Trophoblast cell (in vitro differentiated cells and primary cell): ENCODE results near the gene USP36.
A peak's percentile ranks its signal among the peaks of the same experiment; 100 is the strongest.

Experiments used
- DNase-seq, 2 donors: peaks; one replicate each; pipeline ENCODE4 v3.0.0-alpha.2; 2016
- H2AFZ ChIP-seq: 2 replicates; pipeline ENCODE4 v1.6.1; 2013; ENCODE audit warnings: low read length, moderate library complexity, mild to moderate bottlenecking; ENCODE audit not compliant: insufficient read depth, poor library complexity
- H2AK5ac ChIP-seq: 2 replicates; pipeline ENCODE4 v1.6.1; 2013; ENCODE audit warnings: mild to moderate bottlenecking, low read length
- H2BK120ac ChIP-seq: 2 replicates; pipeline ENCODE4 v1.6.1; 2013; ENCODE audit warnings: low read length, mild to moderate bottlenecking, moderate library complexity; ENCODE audit not compliant: insufficient read depth, poor library complexity
- H2BK12ac ChIP-seq: 2 replicates; pipeline ENCODE4 v1.6.1; 2013; ENCODE audit warnings: mild to moderate bottlenecking, low read length, moderate library complexity
- H2BK5ac ChIP-seq: 2 replicates; pipeline ENCODE4 v1.6.1; 2013; ENCODE audit warnings: low read length, low read depth, moderate library complexity, mild to moderate bottlenecking; ENCODE audit not compliant: poor library complexity
- H3K14ac ChIP-seq: 2 replicates; pipeline ENCODE4 v1.6.1; 2013; ENCODE audit warnings: mild to moderate bottlenecking, low read length
- H3K18ac ChIP-seq: 2 replicates; pipeline ENCODE4 v1.6.1; 2013; ENCODE audit warnings: mild to moderate bottlenecking, low read length
- H3K23ac ChIP-seq: 2 replicates; pipeline ENCODE4 v1.6.1; 2013; ENCODE audit warnings: low read length
- H3K27ac ChIP-seq: 2 replicates; pipeline ENCODE4 v1.5.1; 2013; ENCODE audit warnings: low read depth, mild to moderate bottlenecking, inconsistent platforms, low read length, moderate library complexity
- H3K27me3 ChIP-seq: 2 replicates; pipeline ENCODE4 v1.6.1; 2013; ENCODE audit warnings: inconsistent platforms, mild to moderate bottlenecking, low read length, moderate library complexity; ENCODE audit not compliant: insufficient read depth
- H3K36me3 ChIP-seq, 2 experiments: 1 replicate in 1 of 2; 2 replicates in 1 of 2; pipeline ENCODE4 v1.6.1; 2013; ENCODE audit warnings: low read length in 2 of 2, mild to moderate bottlenecking in 2 of 2, moderate library complexity in 1 of 2; ENCODE audit not compliant: insufficient read depth in 2 of 2, control insufficient read depth in 1 of 2
- H3K4ac ChIP-seq: 2 replicates; pipeline ENCODE4 v1.6.1; 2013; ENCODE audit warnings: low read depth, mild to moderate bottlenecking, low read length, moderate library complexity
- H3K4me1 ChIP-seq, 2 experiments: 1 replicate in 1 of 2; 2 replicates in 1 of 2; pipeline ENCODE4 v1.6.1; 2013; ENCODE audit warnings: low read length in 2 of 2, mild to moderate bottlenecking in 2 of 2, moderate library complexity in 1 of 2; ENCODE audit not compliant: insufficient read depth in 2 of 2, control insufficient read depth in 1 of 2
- H3K4me2 ChIP-seq: 2 replicates; pipeline ENCODE4 v1.6.1; 2013; ENCODE audit warnings: inconsistent platforms, mild to moderate bottlenecking, low read length, moderate library complexity
- H3K4me3 ChIP-seq: 2 replicates; pipeline ENCODE4 v1.5.1; 2013; ENCODE audit warnings: mild to moderate bottlenecking, low read depth, low read length, inconsistent platforms
- H3K79me1 ChIP-seq: one replicate; pipeline ENCODE4 v1.6.1; 2013; ENCODE audit warnings: low read length
- H3K79me2 ChIP-seq: 2 replicates; pipeline ENCODE4 v1.6.1; 2013; ENCODE audit warnings: low read length, mild to moderate bottlenecking; ENCODE audit not compliant: control insufficient read depth, insufficient read depth, poor library complexity
- H3K9ac ChIP-seq: 2 replicates; pipeline ENCODE4 v1.6.1; 2013; ENCODE audit warnings: mild to moderate bottlenecking, low read length
- H3K9me3 ChIP-seq: 2 replicates; pipeline ENCODE4 v1.6.1; 2013; ENCODE audit warnings: low read depth, mild to moderate bottlenecking, control low read depth, inconsistent platforms, low read length; ENCODE audit not compliant: insufficient read depth
- H4K12ac ChIP-seq: 2 replicates; pipeline ENCODE4 v1.6.1; 2013; ENCODE audit warnings: low read depth, mild to moderate bottlenecking, low read length, moderate library complexity
- H4K8ac ChIP-seq: 2 replicates; pipeline ENCODE4 v1.6.1; 2013; ENCODE audit warnings: low read depth, mild to moderate bottlenecking, low read length, moderate library complexity
- H4K91ac ChIP-seq: one replicate; pipeline ENCODE4 v1.6.1; 2013; ENCODE audit warnings: low read depth, mild to moderate bottlenecking, low read length, moderate library complexity
- WGBS: extraction: QIAGEN DNeasy Blood & Tissue Kit; methylation state at CpG from one replicate; pipeline ENCODE4 v1.1.7; 2013; ENCODE audit warnings: missing lambda C conversion rate; ENCODE audit not compliant: insufficient read length, insufficient coverage; ENCODE audit errors: extremely low coverage; 5-methylcytosine and 5-hydroxymethylcytosine counted together

The USP36 gene

GRCh38 chr17:78781893-78782304 lies 58.7 kb downstream of the USP36 start, which contains the start of gene CYTH1:
Gene CYTH1 (minus strand): TSS chr17:78782273. CDS start chr17:78782223, 50 bp downstream.
- H3K18ac ChIP-seq = peak within 1 kb of the TSS; percentile 99
- H3K9ac ChIP-seq = peak within 1 kb of the TSS; percentile 88
- H4K8ac ChIP-seq = peak within 1 kb of the TSS; percentile 100
- WGBS = no CpG with 5 or more reads among the region's 64 CpGs
- peak within 1 kb of the TSS; percentile 96 for H4K91ac ChIP-seq
- H3K36me3 ChIP-seq = no peaks in the 10 kb centered on the region
- H3K27me3 ChIP-seq = no peaks in the 10 kb centered on the region
- H3K79me1 ChIP-seq = peaks cover 14% of the 10 kb centered on the region
- H2AFZ ChIP-seq = peak within 1 kb of the TSS; percentile 99
- peak within 1 kb of the TSS; percentile 96 for H3K4me2 ChIP-seq
- H3K4me3 ChIP-seq = peak within 1 kb of the TSS; percentile 98
- peak within 1 kb of the TSS; percentile 93 for H3K14ac ChIP-seq
- peak within 1 kb of the TSS; percentile 81 for H3K4ac ChIP-seq
- H3K4me1 ChIP-seq = no peaks in the 10 kb centered on the region
- peak within 1 kb of the TSS; percentile 87 for H3K23ac ChIP-seq
- H3K9me3 ChIP-seq = no peaks in the 10 kb centered on the region
- peak within 1 kb of the TSS; percentile 97 for H2BK120ac ChIP-seq
- H3K27ac ChIP-seq = peak within 1 kb of the TSS; percentile 49
- H2AK5ac ChIP-seq = peak within 1 kb of the TSS; percentile 95
- DNase-seq = no peak
- peak within 1 kb of the TSS; percentile 92 for H2BK5ac ChIP-seq
- peaks cover 11% of the 10 kb centered on the region for H3K79me2 ChIP-seq
- H2BK12ac ChIP-seq = peak within 1 kb of the TSS; percentile 95
- H4K12ac ChIP-seq = peak within 1 kb of the TSS; percentile 98

GRCh38 chr17:78781104-78781892 lies 59.3 kb downstream of the USP36 start:
- Histone ChIP-seq H3K4me1 (no peaks in the 10 kb centered on the region), H3K36me3 (no peaks in the 10 kb centered on the region), H3K4me3 (peak overlapping the region; percentile 98), H3K9me3 (no peaks in the 10 kb centered on the region), H2BK12ac (peak overlapping the region; percentile 27), H3K14ac (peak overlapping the region; percentile 93), H4K12ac (peak overlapping the region; percentile 95), H3K27ac (no peak overlapping the region), H3K9ac (peak overlapping the region; percentile 88), H2BK5ac (peak overlapping the region; percentile 39), H2BK120ac (peak overlapping the region; percentile 79), H3K23ac (peak overlapping the region; percentile 87), H3K79me2 (peaks cover 11% of the 10 kb centered on the region), H3K4me2 (peak overlapping the region; percentile 96), H3K18ac (peak overlapping the region; percentile 99), H3K27me3 (no peaks in the 10 kb centered on the region), H3K4ac (peak overlapping the region; percentile 81), H4K91ac (peak overlapping the region; percentile 76), H2AK5ac (peak overlapping the region; percentile 66), H2AFZ (peak overlapping the region; percentile 95), H4K8ac (peak overlapping the region; percentile 48), H3K79me1 (peaks cover 14% of the 10 kb centered on the region)
- DNase-seq = peak in 1 of 2 donors; percentile 56
- WGBS = no CpG with 5 or more reads among the region's 68 CpGs

GRCh38 chr17:78780335-78780734 lies 60.3 kb downstream of the USP36 start:
- no peak overlapping the region for H4K12ac ChIP-seq
- no CpG with 5 or more reads among the region's 6 CpGs for WGBS
- H3K27ac ChIP-seq = no peak overlapping the region
- H3K4me3 ChIP-seq = no peak overlapping the region
- H2BK5ac ChIP-seq = no peak overlapping the region
- no peak overlapping the region for H2BK12ac ChIP-seq
- no peak overlapping the region for H3K23ac ChIP-seq
- H2AK5ac ChIP-seq = no peak overlapping the region
- no peak overlapping the region for H3K4me2 ChIP-seq
- peaks cover 14% of the 10 kb centered on the region for H3K79me1 ChIP-seq
- H3K14ac ChIP-seq = no peak overlapping the region
- H3K9me3 ChIP-seq = no peaks in the 10 kb centered on the region
- DNase-seq = no peak
- H3K4me1 ChIP-seq = no peaks in the 10 kb centered on the region
- no peak overlapping the region for H3K4ac ChIP-seq
- H2BK120ac ChIP-seq = no peak overlapping the region
- no peak overlapping the region for H4K91ac ChIP-seq
- peaks cover 11% of the 10 kb centered on the region for H3K79me2 ChIP-seq
- no peak overlapping the region for H4K8ac ChIP-seq
- no peaks in the 10 kb centered on the region for H3K27me3 ChIP-seq
- H3K9ac ChIP-seq = no peak overlapping the region
- H2AFZ ChIP-seq = no peak overlapping the region
- H3K18ac ChIP-seq = no peak overlapping the region
- H3K36me3 ChIP-seq = no peaks in the 10 kb centered on the region

- peaks cover under 1 to 2% of the 10 kb centered on the region in 2 experiments for H3K4me1 ChIP-seq
- H3K4me2 ChIP-seq = no peak overlapping the region
- H3K4ac ChIP-seq = no peak overlapping the region
- no peaks in the 10 kb centered on the region for H3K9me3 ChIP-seq
- H3K18ac ChIP-seq = no peak overlapping the region
- H2BK12ac ChIP-seq = no peak overlapping the region
- no peak overlapping the region for H3K4me3 ChIP-seq
- no peaks in the 10 kb centered on the region for H3K27me3 ChIP-seq
- no peak overlapping the region for H4K91ac ChIP-seq
- H4K8ac ChIP-seq = no peak overlapping the region
- no peak overlapping the region for H2AK5ac ChIP-seq
- no peak overlapping the region for H2BK120ac ChIP-seq
- H3K79me2 ChIP-seq = peaks cover 11% of the 10 kb centered on the region
- H3K27ac ChIP-seq = no peak overlapping the region
- peaks cover 14% of the 10 kb centered on the region for H3K79me1 ChIP-seq
- no peak overlapping the region for H3K14ac ChIP-seq
- no peak overlapping the region for H2AFZ ChIP-seq
- no peak overlapping the region for H2BK5ac ChIP-seq
- WGBS = no CpG with 5 or more reads among the region's 3 CpGs
- no peak overlapping the region for H3K9ac ChIP-seq
- H3K36me3 ChIP-seq = no peaks in the 10 kb centered on the region
- no peak overlapping the region for H4K12ac ChIP-seq
- DNase-seq = no peak
- no peak overlapping the region for H3K23ac ChIP-seq
These were observed 60.8 kb downstream of the USP36 start for GRCh38 chr17:78779850-78780249.
